Suppressor macrophage (primary cell): ENCODE measurements around the gene SAXO2.
"Not testable (repeated sequence)": the region's sequence is repeated elsewhere in the genome, so short reads cannot be mapped to it uniquely, and the experiment has no call there.

Experiments
- DNase-seq, 4 experiments: peaks; one replicate each; pipeline ENCODE4 v3.0.0-alpha.2; 2020 to 2022

SAXO2 gene

GRCh38 chr15:82286475-82286874, 23.9 kb downstream of the SAXO2 start:
- peak; percentile 41 to 77 (median 65) for DNase-seq

GRCh38 chr15:82288202-82288601, 25.6 kb downstream of the SAXO2 start:
- not testable (repeated sequence) for DNase-seq

- DNase-seq, result no peak
Observed at GRCh38 chr15:82292271-82292670, 29.7 kb downstream of the SAXO2 start.

- no peak for DNase-seq
Observed at GRCh38 chr15:82294061-82294690, 31.6 kb downstream of the SAXO2 start.

- DNase-seq, result no peak
Observed at GRCh38 chr15:82297546-82297945, 34.9 kb downstream of the SAXO2 start.

GRCh38 chr15:82298032-82298431, 35.4 kb downstream of the SAXO2 start:
- no peak for DNase-seq

GRCh38 chr15:82298520-82298919, 35.9 kb downstream of the SAXO2 start:
- no peak for DNase-seq

GRCh38 chr15:82299511-82299914, 36.9 kb downstream of the SAXO2 start:
- DNase-seq, result not testable (repeated sequence)

GRCh38 chr15:82300326-82300725, 37.7 kb downstream of the SAXO2 start:
- DNase-seq, result not testable (repeated sequence)

- no peak for DNase-seq
Observed at GRCh38 chr15:82300883-82301282, 38.3 kb downstream of the SAXO2 start.

GRCh38 chr15:82301296-82302016, 38.8 kb downstream of the SAXO2 start:
- no peak for DNase-seq

GRCh38 chr15:82303956-82304777, 41.5 kb downstream of the SAXO2 start:
- DNase-seq, result no peak

- DNase-seq, result no peak
Observed at GRCh38 chr15:82304778-82305090, 42.1 kb downstream of the SAXO2 start.

- no peak for DNase-seq
Observed at GRCh38 chr15:82305621-82306048, 43.0 kb downstream of the SAXO2 start.

- no peak for DNase-seq
Observed at GRCh38 chr15:82306791-82307713, 44.4 kb downstream of the SAXO2 start.

- no peak for DNase-seq
Observed at GRCh38 chr15:82307714-82308081, 45.1 kb downstream of the SAXO2 start.

- no peak for DNase-seq
Observed at GRCh38 chr15:82309802-82310201, 47.2 kb downstream of the SAXO2 start.

GRCh38 chr15:82311321-82311720, 48.7 kb downstream of the SAXO2 start:
- DNase-seq, result not testable (repeated sequence)

GRCh38 chr15:82312586-82313349, 50.1 kb downstream of the SAXO2 start:
- no peak for DNase-seq

- DNase-seq, result no peak
Observed at GRCh38 chr15:82313446-82313845, 50.8 kb downstream of the SAXO2 start.

GRCh38 chr15:82313951-82314768, 51.5 kb downstream of the SAXO2 start:
- DNase-seq, result not testable (repeated sequence)
